Hepatocyte (in vitro differentiated cells): Measurements from ENCODE around the gene GPBAR1.

Experiments used
- CTCF ChIP-seq: fragments of 200-600 bp; sonication (generic); IDR thresholded peaks from 2 replicates; pipeline ENCODE4 v1.5.1; 2016; ENCODE audit warnings: antibody characterized with exemption, mild to moderate bottlenecking; ENCODE audit not compliant: poor library complexity
- EZH2phosphoT487 ChIP-seq: fragments of 200-600 bp; sonication (generic); IDR thresholded peaks from one replicate; pipeline ENCODE4 v1.6.1; 2018; ENCODE audit warnings: antibody characterized with exemption, mild to moderate bottlenecking, low read depth, moderate library complexity; ENCODE audit not compliant: unreplicated experiment, severe bottlenecking

GRCh38 chr2:218244204-218244603 lies 16.6 kb upstream of the GPBAR1 start:
- TF ChIP-seq EZH2phosphoT487, result no peak
- TF ChIP-seq CTCF, result no peak
